ENCODE data around the gene KCNJ15.

The KCNJ15 gene

DNA sequence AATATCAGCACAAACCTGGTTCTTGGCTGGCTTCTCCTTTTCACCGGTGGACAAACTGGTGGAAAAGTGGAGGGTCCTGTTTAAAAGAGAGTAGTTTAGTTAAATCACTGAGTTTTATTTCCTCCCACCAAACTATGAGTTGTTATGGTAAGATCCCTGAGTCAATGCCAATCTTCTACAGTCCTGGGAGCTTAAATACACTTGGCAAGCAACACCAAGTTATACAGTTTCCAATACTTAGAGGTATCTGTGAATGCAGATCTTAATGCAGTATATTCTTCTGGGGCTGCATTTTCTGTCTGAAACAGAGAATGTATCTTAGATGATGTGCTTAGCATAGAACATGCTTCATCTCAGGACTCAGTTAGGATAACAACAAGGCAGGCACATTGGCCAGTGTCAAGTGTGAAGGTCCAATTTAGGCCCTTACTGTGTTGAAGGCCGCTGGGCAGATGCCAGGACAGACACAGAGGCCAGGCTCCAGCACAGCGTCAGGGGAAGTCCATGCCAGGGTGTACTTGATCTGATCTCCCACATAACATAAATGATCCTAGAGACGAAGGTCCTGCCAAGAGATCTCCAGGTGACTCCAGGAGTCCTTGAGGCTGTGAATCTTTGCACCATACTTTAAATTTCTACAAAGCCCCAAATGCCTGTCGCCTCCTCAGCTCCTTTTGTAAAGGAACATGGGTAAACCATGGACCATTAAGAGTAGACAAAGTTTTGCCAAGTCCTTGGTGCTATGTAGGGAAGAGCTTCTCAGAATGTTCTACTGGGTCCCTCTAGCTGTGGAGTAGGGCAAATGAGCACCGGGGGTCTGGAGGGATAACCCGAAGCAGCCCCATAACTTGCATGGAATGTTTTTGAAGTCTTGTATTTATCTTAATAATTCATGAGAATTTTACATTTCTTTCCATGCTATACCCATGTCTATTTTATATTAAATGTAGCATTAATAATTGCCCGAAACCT is 76.8 kb downstream of the KCNJ15 start:
- H3K4me3 ChIP-seq (ENCODE audit: low read depth in 1 of 5, low read length in 5 of 5): no peak overlapping the region
- no peaks in the 10 kb centered on the region for H3K36me3 ChIP-seq (ENCODE audit: control insufficient read depth in 5 of 5, insufficient read depth in 5 of 5, low read length in 5 of 5)
- no peak overlapping the region for H3K9ac ChIP-seq (ENCODE audit: low read length in 5 of 5)
- no peaks in the 10 kb centered on the region for H3K27me3 ChIP-seq (ENCODE audit: control insufficient read depth in 5 of 5, insufficient read depth in 4 of 5, low read length in 5 of 5)
- no peaks in the 10 kb centered on the region for H3K9me3 ChIP-seq (ENCODE audit: control insufficient read depth in 5 of 5, low read length in 5 of 5)
- H3K4me1 ChIP-seq (ENCODE audit: control insufficient read depth in 5 of 5, insufficient read depth in 5 of 5, low read length in 5 of 5): peaks cover 1 to 7% (median 5%) of the 10 kb centered on the region in 5 donors
- no peak overlapping the region for H3K27ac ChIP-seq (ENCODE audit: low read depth, low read length)

DNA sequence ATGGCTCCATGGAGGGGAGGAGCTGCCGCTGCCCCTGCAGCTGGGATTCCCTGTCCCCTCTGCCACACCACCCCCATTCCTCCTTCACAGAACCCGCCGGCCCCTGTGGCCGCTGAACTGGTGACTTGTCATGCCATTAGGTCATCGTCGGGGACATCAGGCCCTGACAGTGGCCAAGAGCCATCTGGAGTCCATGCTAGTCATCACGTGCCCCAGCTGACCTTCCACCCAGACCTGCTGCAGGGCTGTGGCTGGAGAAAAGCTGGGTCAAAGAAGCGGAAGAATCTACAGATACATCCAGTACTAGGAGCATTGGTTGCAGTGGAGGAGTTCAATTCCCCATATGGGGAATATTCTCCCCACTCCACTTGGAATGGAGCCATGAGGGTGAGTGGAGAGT is 78.1 kb downstream of the KCNJ15 start:
- Histone ChIP-seq H3K4me3 (ENCODE audit: low read depth in 1 of 5, low read length in 5 of 5) (no peak overlapping the region), H3K36me3 (ENCODE audit: control insufficient read depth in 5 of 5, insufficient read depth in 5 of 5, low read length in 5 of 5) (no peaks in the 10 kb centered on the region), H3K4me1 (ENCODE audit: control insufficient read depth in 5 of 5, insufficient read depth in 5 of 5, low read length in 5 of 5) (peaks cover 1 to 7% (median 5%) of the 10 kb centered on the region in 5 donors), H3K27ac (ENCODE audit: low read depth, low read length) (no peak overlapping the region), H3K27me3 (ENCODE audit: control insufficient read depth in 5 of 5, insufficient read depth in 4 of 5, low read length in 5 of 5) (no peaks in the 10 kb centered on the region), H3K9me3 (ENCODE audit: control insufficient read depth in 5 of 5, low read length in 5 of 5) (no peaks in the 10 kb centered on the region), H3K9ac (ENCODE audit: low read length in 5 of 5) (no peak overlapping the region)

DNA sequence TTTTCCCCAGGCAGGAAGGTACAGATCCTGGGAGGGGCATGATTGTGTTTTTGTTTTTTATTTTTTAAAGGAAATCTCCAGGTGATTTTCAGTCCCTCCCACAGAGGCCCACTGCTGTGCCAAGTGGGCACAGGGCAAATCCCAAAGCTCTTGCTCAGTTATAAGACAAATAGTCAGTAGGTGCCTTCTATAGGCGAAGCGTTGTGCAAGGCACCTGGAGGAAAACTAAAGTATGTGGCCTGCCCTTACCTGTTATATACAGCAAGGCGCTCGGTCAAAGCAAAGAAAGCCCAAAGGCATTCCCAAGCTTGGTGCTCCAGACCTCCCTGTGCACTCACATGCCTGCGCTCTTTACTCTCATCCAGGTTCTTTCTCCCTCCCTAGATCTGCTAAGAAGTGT is 81.0 kb downstream of the KCNJ15 start:
- Histone ChIP-seq H3K36me3 (ENCODE audit: control insufficient read depth in 5 of 5, insufficient read depth in 5 of 5, low read length in 5 of 5) (no peaks in the 10 kb centered on the region), H3K9me3 (ENCODE audit: control insufficient read depth in 5 of 5, low read length in 5 of 5) (no peaks in the 10 kb centered on the region)

DNA sequence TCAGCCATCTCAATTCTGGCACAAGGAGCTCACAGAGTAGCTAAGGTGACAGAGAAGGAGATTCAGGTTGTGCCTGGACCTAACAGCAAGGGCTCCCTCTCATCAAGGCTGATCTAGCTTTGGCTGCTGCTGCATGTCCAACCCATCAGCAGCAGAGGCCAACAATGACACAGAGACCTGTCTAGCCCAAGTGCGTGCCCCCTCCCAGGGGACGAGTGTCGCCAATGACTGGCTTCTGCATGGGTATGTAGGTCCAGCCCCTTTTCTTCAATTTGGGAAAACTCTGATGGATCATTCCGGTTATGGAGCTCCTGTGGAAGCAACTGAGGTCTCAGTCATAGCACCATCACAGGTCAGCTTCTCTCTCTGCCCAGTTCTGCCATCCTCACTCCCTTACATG is 83.3 kb downstream of the KCNJ15 start:
- Histone ChIP-seq H3K9me3 (ENCODE audit: control insufficient read depth in 5 of 5, low read length in 5 of 5) (no peaks in the 10 kb centered on the region), H3K27ac (ENCODE audit: low read depth, low read length) (no peak overlapping the region), H3K4me3 (ENCODE audit: low read depth in 1 of 5, low read length in 5 of 5) (no peak overlapping the region), H3K4me1 (ENCODE audit: control insufficient read depth in 5 of 5, insufficient read depth in 5 of 5, low read length in 5 of 5) (peaks cover 0 to 1% (median under 1%) of the 10 kb centered on the region in 5 donors), H3K36me3 (ENCODE audit: control insufficient read depth in 5 of 5, insufficient read depth in 5 of 5, low read length in 5 of 5) (no peaks in the 10 kb centered on the region), H3K9ac (ENCODE audit: low read length in 5 of 5) (no peak overlapping the region), H3K27me3 (ENCODE audit: control insufficient read depth in 5 of 5, insufficient read depth in 4 of 5, low read length in 5 of 5) (peaks cover 0 to under 1% (median 0%) of the 10 kb centered on the region in 5 donors)

More for the DNA sequence above, 81.0 kb downstream of the KCNJ15 start:
- H3K27me3 ChIP-seq (ENCODE audit: control insufficient read depth in 5 of 5, insufficient read depth in 4 of 5, low read length in 5 of 5): no peaks in the 10 kb centered on the region
- peaks cover 1 to 7% (median 5%) of the 10 kb centered on the region in 5 donors for H3K4me1 ChIP-seq (ENCODE audit: control insufficient read depth in 5 of 5, insufficient read depth in 5 of 5, low read length in 5 of 5)
- no peak overlapping the region for H3K9ac ChIP-seq (ENCODE audit: low read length in 5 of 5)
- no peak overlapping the region for H3K27ac ChIP-seq (ENCODE audit: low read depth, low read length)
- H3K4me3 ChIP-seq (ENCODE audit: low read depth in 1 of 5, low read length in 5 of 5): no peak overlapping the region

DNA sequence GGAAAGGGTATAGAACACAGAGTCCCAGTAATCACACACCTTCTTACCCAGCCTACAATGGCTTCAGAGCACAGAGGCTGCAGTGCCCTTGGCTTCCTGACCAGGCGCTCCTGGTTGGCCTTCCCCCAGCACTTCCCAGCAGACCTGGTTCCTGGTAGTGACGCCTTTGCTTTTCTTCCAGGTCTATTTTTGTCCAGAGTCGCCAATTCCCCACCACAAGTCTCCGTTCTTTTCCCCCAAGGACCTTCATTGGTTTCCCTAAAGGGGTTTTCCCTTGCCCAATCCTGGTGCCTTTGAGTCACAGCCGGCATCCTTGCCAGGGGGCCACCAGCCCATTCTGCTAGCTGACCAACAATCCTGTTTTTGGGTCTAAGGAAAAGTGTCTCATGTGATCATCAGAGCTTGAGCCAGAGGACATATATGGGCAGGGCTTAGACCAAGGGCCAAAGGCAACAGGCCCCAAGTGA is 84.8 kb downstream of the KCNJ15 start:
- Histone ChIP-seq H3K4me3 (ENCODE audit: low read depth in 1 of 5, low read length in 5 of 5) (no peak overlapping the region), H3K36me3 (ENCODE audit: control insufficient read depth in 5 of 5, insufficient read depth in 5 of 5, low read length in 5 of 5) (no peaks in the 10 kb centered on the region), H3K9ac (ENCODE audit: low read length in 5 of 5) (no peak overlapping the region), H3K27me3 (ENCODE audit: control insufficient read depth in 5 of 5, insufficient read depth in 4 of 5, low read length in 5 of 5) (peaks cover 0 to 6% (median 0%) of the 10 kb centered on the region in 5 donors), H3K27ac (ENCODE audit: low read depth, low read length) (no peak overlapping the region), H3K9me3 (ENCODE audit: control insufficient read depth in 5 of 5, low read length in 5 of 5) (no peaks in the 10 kb centered on the region), H3K4me1 (ENCODE audit: control insufficient read depth in 5 of 5, insufficient read depth in 5 of 5, low read length in 5 of 5) (no peaks in the 10 kb centered on the region)

DNA sequence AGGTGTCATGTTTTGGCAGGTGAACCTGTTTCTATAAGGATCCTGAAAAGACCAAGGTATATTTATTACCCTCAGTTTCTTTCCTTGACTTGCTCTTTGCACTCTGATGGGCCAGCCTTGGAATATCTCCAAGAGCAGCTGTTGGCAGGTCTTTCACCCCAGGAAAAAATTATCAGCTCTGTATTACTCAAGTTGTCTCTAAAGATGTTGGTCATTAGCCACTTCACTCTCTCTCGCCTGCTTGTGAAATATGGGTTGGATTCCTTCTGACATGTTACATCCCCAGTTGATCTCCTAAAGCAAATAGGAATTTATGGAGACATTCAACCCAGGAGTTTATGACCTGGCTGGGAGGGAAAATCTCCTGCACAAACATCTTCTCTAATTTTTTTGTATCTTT is 85.9 kb downstream of the KCNJ15 start:
- Histone ChIP-seq H3K9ac (ENCODE audit: low read length in 5 of 5) (no peak overlapping the region), H3K4me3 (ENCODE audit: low read depth in 1 of 5, low read length in 5 of 5) (no peak overlapping the region)

DNA sequence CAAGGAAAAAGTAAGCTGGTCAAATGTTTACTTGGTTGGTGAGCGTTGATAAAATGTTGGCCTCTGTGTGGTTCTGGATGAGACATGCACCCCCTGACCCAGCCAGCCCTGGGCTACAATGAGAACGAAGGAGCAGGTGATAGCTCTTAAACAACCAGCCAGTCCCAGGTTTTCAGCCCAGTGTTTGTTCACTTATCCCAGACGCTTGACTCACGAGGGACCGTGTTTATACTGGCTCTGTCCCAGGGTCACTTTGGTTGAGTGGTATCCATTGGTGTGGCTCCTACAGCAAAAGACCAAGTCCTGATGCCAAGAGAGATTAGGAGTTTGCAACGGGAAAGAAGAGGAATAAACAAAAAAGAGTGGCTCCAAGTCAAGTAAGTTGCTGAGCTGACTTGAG is 86.9 kb downstream of the KCNJ15 start:
- Histone ChIP-seq H3K9me3 (ENCODE audit: control insufficient read depth in 5 of 5, low read length in 5 of 5) (no peaks in the 10 kb centered on the region), H3K4me3 (ENCODE audit: low read depth in 1 of 5, low read length in 5 of 5) (no peak overlapping the region), H3K4me1 (ENCODE audit: control insufficient read depth in 5 of 5, insufficient read depth in 5 of 5, low read length in 5 of 5) (no peaks in the 10 kb centered on the region), H3K9ac (ENCODE audit: low read length in 5 of 5) (no peak overlapping the region), H3K27ac (ENCODE audit: low read depth, low read length) (no peak overlapping the region), H3K36me3 (ENCODE audit: control insufficient read depth in 5 of 5, insufficient read depth in 5 of 5, low read length in 5 of 5) (no peaks in the 10 kb centered on the region), H3K27me3 (ENCODE audit: control insufficient read depth in 5 of 5, insufficient read depth in 4 of 5, low read length in 5 of 5) (peaks cover 0 to 6% (median 0%) of the 10 kb centered on the region in 5 donors)

More for the DNA sequence above, 85.9 kb downstream of the KCNJ15 start:
- H3K9me3 ChIP-seq (ENCODE audit: control insufficient read depth in 5 of 5, low read length in 5 of 5): no peaks in the 10 kb centered on the region
- peaks cover 0 to 6% (median 0%) of the 10 kb centered on the region in 5 donors for H3K27me3 ChIP-seq (ENCODE audit: control insufficient read depth in 5 of 5, insufficient read depth in 4 of 5, low read length in 5 of 5)
- no peak overlapping the region for H3K27ac ChIP-seq (ENCODE audit: low read depth, low read length)
- H3K4me1 ChIP-seq (ENCODE audit: control insufficient read depth in 5 of 5, insufficient read depth in 5 of 5, low read length in 5 of 5): no peaks in the 10 kb centered on the region
- no peaks in the 10 kb centered on the region for H3K36me3 ChIP-seq (ENCODE audit: control insufficient read depth in 5 of 5, insufficient read depth in 5 of 5, low read length in 5 of 5)

DNA sequence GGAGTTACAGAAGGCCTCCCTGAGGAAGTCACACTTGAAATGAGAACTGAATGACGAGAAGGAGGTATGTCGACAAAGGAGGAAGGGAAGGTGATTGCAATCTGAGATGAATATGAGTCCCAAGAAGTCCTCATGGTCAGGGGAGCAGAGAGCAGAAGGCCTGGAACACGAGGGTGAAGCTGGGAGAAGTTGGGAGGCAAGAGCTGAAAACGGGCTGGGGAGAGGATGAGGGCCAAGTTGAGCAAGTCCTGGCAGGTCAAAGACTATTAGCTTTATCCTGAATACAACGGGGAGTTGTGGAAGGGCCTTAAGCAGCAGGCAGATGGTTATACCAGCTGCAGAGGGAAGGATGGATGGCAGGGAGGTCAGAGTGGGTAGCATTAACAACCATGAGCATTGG is 89.5 kb downstream of the KCNJ15 start:
- no peak overlapping the region for H3K27ac ChIP-seq (ENCODE audit: low read depth, low read length)
- peaks cover 0 to 3% (median 0%) of the 10 kb centered on the region in 5 donors for H3K4me1 ChIP-seq (ENCODE audit: control insufficient read depth in 5 of 5, insufficient read depth in 5 of 5, low read length in 5 of 5)
- H3K9me3 ChIP-seq (ENCODE audit: control insufficient read depth in 5 of 5, low read length in 5 of 5): no peaks in the 10 kb centered on the region
- no peak overlapping the region for H3K9ac ChIP-seq (ENCODE audit: low read length in 5 of 5)
- H3K36me3 ChIP-seq (ENCODE audit: control insufficient read depth in 5 of 5, insufficient read depth in 5 of 5, low read length in 5 of 5): no peaks in the 10 kb centered on the region
- H3K27me3 ChIP-seq (ENCODE audit: control insufficient read depth in 5 of 5, insufficient read depth in 4 of 5, low read length in 5 of 5): peaks cover 0 to 8% (median 0%) of the 10 kb centered on the region in 5 donors
- no peak overlapping the region for H3K4me3 ChIP-seq (ENCODE audit: low read depth in 1 of 5, low read length in 5 of 5)

DNA sequence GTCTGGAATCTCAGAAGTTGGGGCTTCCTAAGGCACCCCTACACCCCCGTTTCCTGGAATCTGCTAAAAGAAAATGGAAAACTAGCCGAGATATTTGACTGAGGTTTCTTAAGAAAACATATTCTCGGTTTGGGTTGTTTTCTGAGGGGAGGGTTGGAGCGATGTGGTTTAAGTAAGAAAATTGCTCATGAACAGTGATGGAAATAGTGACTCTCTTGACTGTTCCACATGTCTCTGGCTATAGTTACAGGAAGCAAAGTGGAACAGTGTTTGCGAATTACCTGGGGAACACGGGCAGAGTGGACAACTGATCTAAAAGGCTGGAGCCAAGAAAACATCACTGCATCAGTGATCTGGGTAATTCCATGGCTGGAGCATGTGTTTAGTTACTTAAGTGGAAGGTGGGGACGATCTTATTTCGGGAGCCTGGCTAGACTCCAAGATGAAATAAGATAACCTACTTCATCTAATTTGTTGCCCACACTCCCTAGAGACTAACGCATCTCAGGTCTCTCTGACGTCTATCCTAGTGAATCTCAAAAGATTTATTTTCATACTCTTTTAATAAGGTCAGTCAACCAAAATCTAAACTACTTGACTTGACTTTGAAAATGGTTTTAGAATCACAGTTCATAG is 92.4 kb downstream of the KCNJ15 start:
- no peaks in the 10 kb centered on the region for H3K36me3 ChIP-seq (ENCODE audit: control insufficient read depth in 5 of 5, insufficient read depth in 5 of 5, low read length in 5 of 5)
- no peak overlapping the region for H3K9ac ChIP-seq (ENCODE audit: low read length in 5 of 5)
- no peaks in the 10 kb centered on the region for H3K9me3 ChIP-seq (ENCODE audit: control insufficient read depth in 5 of 5, low read length in 5 of 5)
- no peak overlapping the region for H3K4me3 ChIP-seq (ENCODE audit: low read depth in 1 of 5, low read length in 5 of 5)
- peaks cover 0 to 14% (median 0%) of the 10 kb centered on the region in 5 donors for H3K4me1 ChIP-seq (ENCODE audit: control insufficient read depth in 5 of 5, insufficient read depth in 5 of 5, low read length in 5 of 5)
- H3K27ac ChIP-seq (ENCODE audit: low read depth, low read length): no peak overlapping the region
- H3K27me3 ChIP-seq (ENCODE audit: control insufficient read depth in 5 of 5, insufficient read depth in 4 of 5, low read length in 5 of 5): peaks cover 0 to 8% (median 0%) of the 10 kb centered on the region in 5 donors

DNA sequence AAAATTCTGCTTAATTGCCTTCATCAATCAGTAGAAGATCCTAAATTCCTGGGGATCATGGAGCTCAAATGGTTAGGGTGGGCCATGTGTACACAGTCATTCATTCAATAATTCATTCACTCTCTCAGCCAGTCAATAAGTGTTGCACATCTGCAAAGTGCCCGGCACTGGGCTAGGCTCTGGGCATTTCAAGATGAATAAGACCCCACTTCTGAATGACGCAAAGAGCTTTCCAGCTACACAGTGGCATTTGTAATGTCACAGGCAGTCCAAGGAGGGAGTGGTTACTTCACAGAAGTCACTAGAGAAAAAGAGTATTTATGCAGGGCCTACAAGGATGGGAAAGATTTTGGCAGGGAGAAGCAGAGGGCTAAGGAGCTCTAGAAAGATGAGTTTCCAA is 93.2 kb downstream of the KCNJ15 start:
- H3K27ac ChIP-seq (ENCODE audit: low read depth, low read length): no peak overlapping the region
- no peaks in the 10 kb centered on the region for H3K9me3 ChIP-seq (ENCODE audit: control insufficient read depth in 5 of 5, low read length in 5 of 5)
- no peak overlapping the region for H3K9ac ChIP-seq (ENCODE audit: low read length in 5 of 5)
- H3K4me3 ChIP-seq (ENCODE audit: low read depth in 1 of 5, low read length in 5 of 5): no peak overlapping the region
- peaks cover 0 to 8% (median 0%) of the 10 kb centered on the region in 5 donors for H3K27me3 ChIP-seq (ENCODE audit: control insufficient read depth in 5 of 5, insufficient read depth in 4 of 5, low read length in 5 of 5)
- peaks cover 0 to 14% (median 0%) of the 10 kb centered on the region in 5 donors for H3K4me1 ChIP-seq (ENCODE audit: control insufficient read depth in 5 of 5, insufficient read depth in 5 of 5, low read length in 5 of 5)
- H3K36me3 ChIP-seq (ENCODE audit: control insufficient read depth in 5 of 5, insufficient read depth in 5 of 5, low read length in 5 of 5): no peaks in the 10 kb centered on the region
